ENCODE data around the gene CATSPERE. TPM values are rescaled to one million over a fixed set of nuclear protein-coding genes. Genes with fewer than 3 reads are reported as not detected.

The CATSPERE gene
- polyA plus RNA-seq (2013, experiment 1 of 2; ENCODE audit: insufficient read length), result 0.14 TPM
- polyA plus RNA-seq (2013, experiment 2 of 2; ENCODE audit: insufficient read length), result 0.18 TPM

- DNase-seq, result peak; percentile 83
Measured at GRCh38 chr1:244461245-244462071, at the start of gene CATSPERE. Gene CATSPERE, plus strand, starts transcription at chr1:244461273. Its CDS starts 157 bp downstream, at chr1:244461430.

- DNase-seq, result no peak
Measured at GRCh38 chr1:244412176-244412575, 48.9 kb upstream of the CATSPERE start.

- no peak for DNase-seq
Measured at GRCh38 chr1:244413736-244414135, 47.3 kb upstream of the CATSPERE start.

GRCh38 chr1:244414543-244414942 lies 46.5 kb upstream of the CATSPERE start:
- DNase-seq, result peak; percentile 25

- no peak for DNase-seq
Measured at GRCh38 chr1:244419024-244419423, 42.0 kb upstream of the CATSPERE start.

GRCh38 chr1:244422174-244422573 lies 38.9 kb upstream of the CATSPERE start:
- DNase-seq, result no peak

- DNase-seq, result no peak
Measured at GRCh38 chr1:244424649-244425334, 36.3 kb upstream of the CATSPERE start.

- no peak for DNase-seq
Measured at GRCh38 chr1:244427647-244428046, 33.4 kb upstream of the CATSPERE start.

- DNase-seq, result no peak
Measured at GRCh38 chr1:244429818-244430217, 31.3 kb upstream of the CATSPERE start.

GRCh38 chr1:244431166-244431565 lies 29.9 kb upstream of the CATSPERE start:
- no peak for DNase-seq

GRCh38 chr1:244435562-244436205 lies 25.4 kb upstream of the CATSPERE start:
- peak; percentile 73 for DNase-seq

GRCh38 chr1:244436336-244437085 lies 24.6 kb upstream of the CATSPERE start:
- peak; percentile 51 for DNase-seq

GRCh38 chr1:244437086-244437468 lies 24.0 kb upstream of the CATSPERE start:
- peak; percentile 58 for DNase-seq

- DNase-seq, result no peak
Measured at GRCh38 chr1:244439391-244440032, 21.6 kb upstream of the CATSPERE start.

GRCh38 chr1:244442850-244443249 lies 18.2 kb upstream of the CATSPERE start:
- DNase-seq, result no peak

GRCh38 chr1:244444854-244445253 lies 16.2 kb upstream of the CATSPERE start:
- peak; percentile 24 for DNase-seq

GRCh38 chr1:244445320-244446181 lies 15.5 kb upstream of the CATSPERE start:
- DNase-seq, result peak; percentile 61

GRCh38 chr1:244447024-244447423 lies 14.0 kb upstream of the CATSPERE start:
- no peak for DNase-seq

GRCh38 chr1:244447552-244447951 lies 13.5 kb upstream of the CATSPERE start:
- no peak for DNase-seq

GRCh38 chr1:244448279-244449036 lies 12.6 kb upstream of the CATSPERE start:
- DNase-seq, result no peak

Data from fibroblast of skin of scalp (primary cell).